ENCODE results near the gene DNAH1. TPM values are rescaled to one million over a fixed set of nuclear protein-coding genes. Genes with fewer than 3 reads are reported as not detected.

The DNAH1 gene
- total RNA-seq, 1 donor from 2014 or later, result 2.2 TPM

GRCh38 chr3:52433328-52433995, 117.3 kb downstream of the DNAH1 start:
- Histone ChIP-seq H3K4me3 (no peak overlapping the region), H3K27me3 (ENCODE audit: low read depth) (no peaks in the 10 kb centered on the region), H3K4me1 (peaks cover 98% of the 10 kb centered on the region), H3K9me3 (replicated peaks) (no peaks in the 10 kb centered on the region), H3K27ac (replicated peaks) (peak overlapping the region; percentile 79), H3K36me3 (no peaks in the 10 kb centered on the region)
- TF ChIP-seq CTCF (IDR thresholded peaks at IDR 0.05; ENCODE audit: borderline replicate concordance), result no peak
- peak; percentile 25 for DNase-seq
- intact Hi-C loops (cut with micrococcal nuclease), result no loop called here

- DNase-seq, result no peak
These were observed 117.9 kb downstream of the DNAH1 start for GRCh38 chr3:52433996-52434479.

GRCh38 chr3:52434491-52435115, 118.5 kb downstream of the DNAH1 start:
- Histone ChIP-seq H3K27me3 (ENCODE audit: low read depth) (no peaks in the 10 kb centered on the region), H3K27ac (replicated peaks) (peak overlapping the region; percentile 79), H3K36me3 (peaks cover 2% of the 10 kb centered on the region), H3K9me3 (replicated peaks) (no peaks in the 10 kb centered on the region), H3K4me3 (no peak overlapping the region), H3K4me1 (peaks cover 92% of the 10 kb centered on the region)
- TF ChIP-seq CTCF (IDR thresholded peaks at IDR 0.05; ENCODE audit: borderline replicate concordance), result no peak
- no peak for DNase-seq
- intact Hi-C loops (cut with micrococcal nuclease), result no loop called here

More at GRCh38 chr3:52433996-52434479, 117.9 kb downstream of the DNAH1 start:
- no peak overlapping the region for H3K4me3 ChIP-seq
- peaks cover 97% of the 10 kb centered on the region for H3K4me1 ChIP-seq
- peak overlapping the region; percentile 79 for H3K27ac ChIP-seq (replicated peaks)
- no peaks in the 10 kb centered on the region for H3K36me3 ChIP-seq
- no peaks in the 10 kb centered on the region for H3K9me3 ChIP-seq (replicated peaks)
- intact Hi-C loops (cut with micrococcal nuclease), result no loop called here
- no peak for TF ChIP-seq CTCF (IDR thresholded peaks at IDR 0.05; ENCODE audit: borderline replicate concordance)
- H3K27me3 ChIP-seq (ENCODE audit: low read depth), result no peaks in the 10 kb centered on the region

- Histone ChIP-seq H3K36me3 (peaks cover 5% of the 10 kb centered on the region), H3K27me3 (ENCODE audit: low read depth) (no peaks in the 10 kb centered on the region), H3K4me1 (peaks cover 83% of the 10 kb centered on the region), H3K9me3 (replicated peaks) (no peaks in the 10 kb centered on the region), H3K27ac (replicated peaks) (peak overlapping the region; percentile 79), H3K4me3 (no peak overlapping the region)
- no peak for DNase-seq
- TF ChIP-seq CTCF (IDR thresholded peaks at IDR 0.05; ENCODE audit: borderline replicate concordance), result no peak
- intact Hi-C loops (cut with micrococcal nuclease), result no loop called here
These were observed 119.4 kb downstream of the DNAH1 start for GRCh38 chr3:52435246-52436101.

- Histone ChIP-seq H3K4me3 (no peak overlapping the region), H3K27me3 (ENCODE audit: low read depth) (no peaks in the 10 kb centered on the region), H3K9me3 (replicated peaks) (no peaks in the 10 kb centered on the region), H3K36me3 (peaks cover 5% of the 10 kb centered on the region), H3K27ac (replicated peaks) (peak overlapping the region; percentile 79), H3K4me1 (peaks cover 73% of the 10 kb centered on the region)
- no peak for TF ChIP-seq CTCF (IDR thresholded peaks at IDR 0.05; ENCODE audit: borderline replicate concordance)
- intact Hi-C loops (cut with micrococcal nuclease), result no loop called here
- DNase-seq, result peak; percentile 42
These were observed 120.5 kb downstream of the DNAH1 start for GRCh38 chr3:52436500-52437149.

All from left ventricle myocardium inferior (tissue), 1 donor.